Esophagus muscularis mucosa (tissue), 3 donors: ENCODE measurements around the gene GALNT14.

Experiments used
- POLR2A ChIP-seq: fragments of 450-650 bp; IDR thresholded peaks from one replicate; pipeline ENCODE4 v1.6.1; 2017; ENCODE audit warnings: antibody characterized with exemption, moderate library complexity, mild to moderate bottlenecking, low read depth
- TF ChIP-seq, protein P1 (sequence below), 3 experiments: fragments of 200-600 bp in 2 of 3; fragments of 450-650 bp in 1 of 3; sonication (generic) in 2 of 3; IDR thresholded peaks; one replicate each; pipeline ENCODE4 v1.5.1; 2017 to 2019; ENCODE audit warnings: antibody characterized with exemption in 3 of 3, mild to moderate bottlenecking in 2 of 3, moderate library complexity in 1 of 3

DNA sequence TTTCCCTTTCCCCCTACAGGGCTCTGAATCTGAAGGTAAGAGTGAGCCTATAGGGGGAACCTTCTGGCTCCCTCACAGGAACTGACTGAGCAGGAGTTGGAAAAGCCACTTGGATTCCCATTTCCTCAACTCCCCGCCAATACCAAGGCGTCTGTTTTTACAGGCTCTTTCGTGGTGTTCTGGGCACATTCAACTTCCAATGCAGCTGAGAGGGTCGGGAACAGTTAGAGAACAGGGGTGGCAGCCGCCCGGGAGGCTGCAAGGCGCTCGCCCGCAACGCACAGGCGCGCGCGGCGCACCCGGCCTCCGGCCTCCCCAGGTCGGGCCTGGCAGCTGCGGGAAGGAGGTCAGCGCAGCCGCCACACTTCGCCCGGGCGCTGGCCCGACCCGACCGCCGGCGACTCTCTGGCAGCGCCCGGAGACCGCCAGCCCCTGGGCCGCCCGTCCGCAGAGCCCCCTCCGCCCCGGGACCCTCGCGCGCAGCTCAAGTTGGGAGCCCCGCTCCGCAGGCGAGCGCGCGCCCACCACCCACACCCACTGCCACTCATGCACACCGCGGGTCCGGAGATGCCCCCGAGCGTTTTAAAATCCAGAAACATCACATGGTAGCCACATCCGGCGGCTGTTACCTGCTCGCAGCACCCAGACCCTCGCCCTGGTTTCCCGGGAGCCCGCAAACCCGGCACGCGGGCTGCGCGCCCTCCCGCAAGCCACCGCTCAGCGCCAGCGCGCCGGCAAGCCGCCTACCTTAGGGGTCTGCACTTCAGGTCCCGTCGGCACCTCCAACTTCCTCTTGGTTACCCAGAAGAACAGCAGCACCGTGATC is 816 bp downstream of the GALNT14 start:
- TF ChIP-seq POLR2A = no peak
- TF ChIP-seq, protein P1, sequence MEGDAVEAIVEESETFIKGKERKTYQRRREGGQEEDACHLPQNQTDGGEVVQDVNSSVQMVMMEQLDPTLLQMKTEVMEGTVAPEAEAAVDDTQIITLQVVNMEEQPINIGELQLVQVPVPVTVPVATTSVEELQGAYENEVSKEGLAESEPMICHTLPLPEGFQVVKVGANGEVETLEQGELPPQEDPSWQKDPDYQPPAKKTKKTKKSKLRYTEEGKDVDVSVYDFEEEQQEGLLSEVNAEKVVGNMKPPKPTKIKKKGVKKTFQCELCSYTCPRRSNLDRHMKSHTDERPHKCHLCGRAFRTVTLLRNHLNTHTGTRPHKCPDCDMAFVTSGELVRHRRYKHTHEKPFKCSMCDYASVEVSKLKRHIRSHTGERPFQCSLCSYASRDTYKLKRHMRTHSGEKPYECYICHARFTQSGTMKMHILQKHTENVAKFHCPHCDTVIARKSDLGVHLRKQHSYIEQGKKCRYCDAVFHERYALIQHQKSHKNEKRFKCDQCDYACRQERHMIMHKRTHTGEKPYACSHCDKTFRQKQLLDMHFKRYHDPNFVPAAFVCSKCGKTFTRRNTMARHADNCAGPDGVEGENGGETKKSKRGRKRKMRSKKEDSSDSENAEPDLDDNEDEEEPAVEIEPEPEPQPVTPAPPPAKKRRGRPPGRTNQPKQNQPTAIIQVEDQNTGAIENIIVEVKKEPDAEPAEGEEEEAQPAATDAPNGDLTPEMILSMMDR (IDR thresholded peaks at IDR 0.05) = no peak
